ENCODE measurements around the gene TERT. TPM values are rescaled to one million over a fixed set of nuclear protein-coding genes. Genes with fewer than 3 reads are reported as not detected.

Gene TERT
- total RNA-seq, 2 donors from 2014 or later: 3.6 TPM; not detected in 1

DNA sequence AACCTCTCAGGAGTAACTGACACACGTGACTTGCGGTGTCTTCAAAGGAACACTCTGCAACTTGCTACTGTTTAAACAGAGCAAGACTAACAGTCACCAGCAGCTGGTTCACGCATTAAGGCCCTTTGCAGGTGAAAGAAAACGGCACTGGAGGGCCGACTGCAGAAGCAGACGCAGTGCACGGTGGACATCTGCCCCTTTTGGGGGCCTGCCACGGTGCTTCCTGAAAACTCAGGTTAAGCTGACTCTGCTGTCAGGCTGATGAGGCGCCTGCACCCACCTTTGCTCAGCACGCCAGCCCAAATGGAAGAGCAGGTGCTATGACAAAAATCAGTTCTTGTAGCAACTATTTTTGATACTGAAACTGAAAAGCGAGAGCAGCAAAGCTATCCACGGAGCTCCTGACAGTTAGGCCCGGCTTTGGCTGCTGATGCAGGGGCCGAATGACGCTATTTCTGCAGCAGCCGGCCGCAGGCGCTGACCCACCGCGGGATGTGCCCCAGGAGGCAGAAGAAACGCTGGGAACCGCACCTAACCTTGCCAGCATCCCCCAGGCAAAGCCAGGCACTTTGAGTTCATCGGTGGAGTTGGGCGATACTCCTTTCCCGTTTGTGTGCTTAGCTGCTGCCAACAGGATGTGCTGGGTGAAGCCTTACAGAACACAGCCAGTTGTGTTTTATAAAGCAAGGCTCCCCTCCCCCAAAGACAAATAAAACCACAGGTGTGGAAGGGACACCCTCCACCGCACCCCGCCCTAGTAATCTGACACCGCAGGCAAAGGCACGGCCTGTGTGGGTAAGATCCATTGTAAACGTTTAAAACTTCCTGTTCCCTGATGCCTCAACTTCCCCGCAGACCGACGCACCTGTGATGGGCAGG lies 21.1 kb upstream of the TERT start:
- Histone ChIP-seq H3K4me1 (replicated peaks) (peaks cover 14% of the 10 kb centered on the region), H3K36me3 (no peaks in the 10 kb centered on the region), H3K9me3 (no peaks in the 10 kb centered on the region), H3K27me3 (replicated peaks; ENCODE audit: insufficient read depth) (no peaks in the 10 kb centered on the region), H3K4me3 (peak overlapping the region; percentile 7 to 26), H3K27ac (peak overlapping the region; percentile 76 to 85)
- TF ChIP-seq, protein P1, sequence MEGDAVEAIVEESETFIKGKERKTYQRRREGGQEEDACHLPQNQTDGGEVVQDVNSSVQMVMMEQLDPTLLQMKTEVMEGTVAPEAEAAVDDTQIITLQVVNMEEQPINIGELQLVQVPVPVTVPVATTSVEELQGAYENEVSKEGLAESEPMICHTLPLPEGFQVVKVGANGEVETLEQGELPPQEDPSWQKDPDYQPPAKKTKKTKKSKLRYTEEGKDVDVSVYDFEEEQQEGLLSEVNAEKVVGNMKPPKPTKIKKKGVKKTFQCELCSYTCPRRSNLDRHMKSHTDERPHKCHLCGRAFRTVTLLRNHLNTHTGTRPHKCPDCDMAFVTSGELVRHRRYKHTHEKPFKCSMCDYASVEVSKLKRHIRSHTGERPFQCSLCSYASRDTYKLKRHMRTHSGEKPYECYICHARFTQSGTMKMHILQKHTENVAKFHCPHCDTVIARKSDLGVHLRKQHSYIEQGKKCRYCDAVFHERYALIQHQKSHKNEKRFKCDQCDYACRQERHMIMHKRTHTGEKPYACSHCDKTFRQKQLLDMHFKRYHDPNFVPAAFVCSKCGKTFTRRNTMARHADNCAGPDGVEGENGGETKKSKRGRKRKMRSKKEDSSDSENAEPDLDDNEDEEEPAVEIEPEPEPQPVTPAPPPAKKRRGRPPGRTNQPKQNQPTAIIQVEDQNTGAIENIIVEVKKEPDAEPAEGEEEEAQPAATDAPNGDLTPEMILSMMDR (IDR thresholded peaks at IDR 0.05): no peak
- peak; percentile 94 for TF ChIP-seq POLR2AphosphoS5 (IDR thresholded peaks at IDR 0.05)
- intact Hi-C loops (cut with DNase I): no loop called here
- peak; percentile 92 for DNase-seq (ENCODE audit: low spot score)
- WGBS: 11% methylated on average over 33 of the region's 33 CpGs

DNA sequence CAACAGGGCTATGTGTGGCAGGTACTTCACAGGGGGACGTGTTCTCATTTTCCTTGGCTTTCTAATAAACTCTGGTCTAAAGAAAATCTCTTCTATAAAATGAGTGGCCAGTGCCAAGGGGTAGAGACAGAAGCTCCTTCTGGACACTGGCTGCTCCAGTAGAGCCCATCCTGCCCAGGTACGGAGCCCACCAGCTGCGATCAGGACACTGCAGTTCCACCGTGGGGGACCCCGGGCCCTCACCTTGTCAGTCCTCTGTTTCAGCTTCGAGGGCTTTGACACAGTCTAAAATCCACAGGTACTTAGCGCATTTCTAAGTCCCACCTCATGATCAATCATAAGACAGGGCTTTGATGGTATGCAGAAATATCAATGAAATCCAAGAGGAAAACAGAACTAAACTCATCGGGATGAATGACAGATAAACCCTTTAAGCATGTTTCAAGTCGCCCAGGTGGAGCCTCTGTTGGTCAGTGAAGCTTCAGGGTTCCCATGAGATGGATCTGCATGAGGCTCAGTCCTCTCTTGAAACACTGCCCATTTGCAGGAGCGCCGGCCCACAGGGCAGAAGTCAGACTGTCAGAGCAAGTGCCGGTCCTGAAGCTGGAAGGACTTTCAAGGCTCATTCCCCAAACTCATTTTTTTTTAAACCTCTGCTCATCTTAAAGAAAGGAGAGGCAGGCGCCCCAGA lies 20.3 kb upstream of the TERT start:
- WGBS: 70% methylated on average over 13 of the region's 13 CpGs
- H3K4me3 ChIP-seq: peak overlapping the region in 1 of 2 donors; percentile 26
- no peaks in the 10 kb centered on the region for H3K9me3 ChIP-seq
- intact Hi-C loops (cut with DNase I): no loop called here
- DNase-seq (ENCODE audit: low spot score): no peak
- H3K27ac ChIP-seq: peak overlapping the region; percentile 76 to 85
- H3K4me1 ChIP-seq (replicated peaks): peaks cover 14% of the 10 kb centered on the region
- TF ChIP-seq POLR2AphosphoS5 (IDR thresholded peaks at IDR 0.05) (no peak), POLR2A (IDR thresholded peaks at IDR 0.05) (no peak)
- TF ChIP-seq, protein P1 (IDR thresholded peaks at IDR 0.05): no peak
- H3K36me3 ChIP-seq: no peaks in the 10 kb centered on the region
- H3K27me3 ChIP-seq (replicated peaks; ENCODE audit: insufficient read depth): no peaks in the 10 kb centered on the region

GRCh38 chr5:1314564-1314982 lies 19.7 kb upstream of the TERT start:
- H3K4me3 ChIP-seq: no peak overlapping the region
- intact Hi-C loops (cut with DNase I): no loop called here
- H3K4me1 ChIP-seq (replicated peaks): peaks cover 14% of the 10 kb centered on the region
- H3K27ac ChIP-seq: peak overlapping the region in 1 of 2 donors; percentile 76
- H3K27me3 ChIP-seq (replicated peaks; ENCODE audit: insufficient read depth): no peaks in the 10 kb centered on the region
- no peaks in the 10 kb centered on the region for H3K36me3 ChIP-seq
- TF ChIP-seq POLR2AphosphoS5 (IDR thresholded peaks at IDR 0.05) (no peak), POLR2A (IDR thresholded peaks at IDR 0.05) (no peak)
- TF ChIP-seq, protein P1 (IDR thresholded peaks at IDR 0.05): no peak
- WGBS: 95% methylated on average over 13 of the region's 13 CpGs
- DNase-seq (ENCODE audit: low spot score): no peak
- no peaks in the 10 kb centered on the region for H3K9me3 ChIP-seq

DNA sequence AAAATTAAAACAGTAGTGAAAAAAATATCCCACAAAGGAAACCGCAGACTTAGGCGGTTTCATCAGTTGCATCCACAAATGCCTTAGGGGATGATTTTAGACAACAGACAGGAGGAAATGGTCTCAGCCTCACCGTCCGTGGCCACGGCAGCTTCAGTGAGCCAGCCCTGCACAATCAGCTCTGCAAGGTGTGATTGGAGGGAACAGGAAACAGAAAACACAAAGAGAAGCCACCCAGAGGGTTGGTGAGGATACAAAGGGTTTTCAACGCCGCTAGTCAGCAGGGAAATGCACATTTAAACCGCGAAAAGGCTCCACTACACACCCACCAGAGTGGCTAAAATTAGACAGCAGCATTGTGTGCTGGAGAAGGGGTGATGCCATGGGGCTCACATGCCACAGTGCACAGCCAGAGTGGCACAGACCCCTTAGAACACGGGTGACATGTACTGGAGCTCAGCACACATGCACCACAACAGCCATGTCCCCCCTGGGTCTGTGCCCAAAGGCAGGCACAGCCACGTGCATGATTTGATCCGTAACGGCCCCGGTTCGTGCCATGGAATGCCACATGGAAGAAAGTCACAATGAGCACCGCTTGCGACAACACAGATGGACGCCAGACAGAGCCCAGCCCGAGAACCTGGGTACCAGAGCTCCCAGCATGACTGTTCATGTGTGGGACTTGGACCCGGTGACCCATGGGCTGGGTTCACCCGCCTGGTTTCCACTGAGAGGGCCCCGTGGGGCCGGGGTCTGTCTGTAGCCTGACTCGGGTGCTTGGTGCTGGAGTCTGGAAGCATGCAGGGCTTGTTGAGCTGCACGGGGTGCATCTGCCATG lies 18.3 kb upstream of the TERT start:
- WGBS: 77% methylated on average over 25 of the region's 25 CpGs
- no peak for DNase-seq (ENCODE audit: low spot score)
- H3K4me3 ChIP-seq: no peak overlapping the region
- H3K27ac ChIP-seq: no peak overlapping the region
- H3K27me3 ChIP-seq (replicated peaks; ENCODE audit: insufficient read depth): no peaks in the 10 kb centered on the region
- intact Hi-C loops (cut with DNase I): no loop called here
- peaks cover 14% of the 10 kb centered on the region for H3K4me1 ChIP-seq (replicated peaks)
- TF ChIP-seq POLR2A (IDR thresholded peaks at IDR 0.05) (no peak), POLR2AphosphoS5 (IDR thresholded peaks at IDR 0.05) (no peak)
- TF ChIP-seq, protein P1 (IDR thresholded peaks at IDR 0.05): no peak
- no peaks in the 10 kb centered on the region for H3K36me3 ChIP-seq
- no peaks in the 10 kb centered on the region for H3K9me3 ChIP-seq

All from prostate gland (tissue), 2 donors.